Heart right ventricle (tissue), 16 donors: ENCODE measurements around the gene PLEKHA1. TPM values are rescaled to one million over a fixed set of nuclear protein-coding genes. Genes with fewer than 3 reads are reported as not detected.

ENCODE experiments used
- ATAC-seq, 8 donors: fragments of 200-7000 bp; cut with Tn5 transposase; one replicate each; pipeline ENCODE4 v1.9.1; 2020; ENCODE audit warnings: mild to moderate bottlenecking in 8 of 8, moderate library complexity in 8 of 8, moderate number of reproducible peaks in 1 of 8
- DNase-seq, 2 donors: peaks; one replicate each; pipeline ENCODE4 v3.0.0-alpha.2; 2020
- H3K27ac ChIP-seq, 10 donors: fragments of 200-600 bp; sonication (generic) in 2 of 10; one replicate each; pipeline versions ENCODE4 v1.5.0 to v1.8.0; 2020 to 2022; ENCODE audit warnings: mild to moderate bottlenecking in 3 of 10
- H3K27me3 ChIP-seq, 7 donors: fragments of 200-600 bp; one replicate each; pipeline ENCODE4 v1.8.0; 2021 to 2022; ENCODE audit warnings: mild to moderate bottlenecking in 2 of 7
- H3K36me3 ChIP-seq, 9 donors: fragments of 200-600 bp; sonication (generic) in 1 of 9; one replicate each; pipeline versions ENCODE4 v1.5.0 to v1.8.0; 2020 to 2022; ENCODE audit warnings: mild to moderate bottlenecking in 2 of 9
- H3K4me1 ChIP-seq, 9 donors: fragments of 200-600 bp; sonication (generic) in 1 of 9; one replicate each; pipeline versions ENCODE4 v1.5.0 to v1.8.0; 2020 to 2022; ENCODE audit warnings: mild to moderate bottlenecking in 4 of 9
- H3K4me3 ChIP-seq, 10 donors: fragments of 200-600 bp; sonication (generic) in 2 of 10; one replicate each; pipeline versions ENCODE4 v1.5.0 to v1.8.0; 2020 to 2022; ENCODE audit warnings: mild to moderate bottlenecking in 7 of 10, moderate library complexity in 2 of 10
- H3K9me3 ChIP-seq, 11 donors: fragments of 200-600 bp in 10 of 11; sonication (generic) in 2 of 11; one replicate each; pipeline versions ENCODE4 v1.5.0 to v1.8.0; 2013 to 2022; ENCODE audit warnings: mild to moderate bottlenecking in 2 of 11, control low read depth in 1 of 11, moderate library complexity in 1 of 11
- CTCF ChIP-seq, 9 donors: fragments of 200-600 bp; sonication (generic) in 2 of 9; IDR thresholded peaks; one replicate each; pipeline versions ENCODE4 v1.5.0 to v1.8.0; 2021 to 2022; ENCODE audit warnings: antibody characterized with exemption in 9 of 9, mild to moderate bottlenecking in 5 of 9, moderate library complexity in 1 of 9
- WGBS, 2 donors: extraction: QIAGEN DNeasy Blood & Tissue Kit; methylation state at CpG; one replicate each; pipeline ENCODE4 v1.1.7; 2013; ENCODE audit warnings: inconsistent platforms in 1 of 2; 5-methylcytosine and 5-hydroxymethylcytosine counted together
- intact Hi-C, 10 donors: fragments of 100-400 bp; cut with DNase I; formaldehyde crosslinking; loops; one replicate each; pipeline versions ENCODE4 v1.11.1 to v1.14.2; 2022
- polyA plus RNA-seq, 2 donors: library from polyadenylated mRNA; stranded (reverse); fragments of 200-250 nt; gene quantifications; one replicate each; pipeline ENCODE4 v1.2.3, GENCODE V29; 2013
- total RNA-seq, 10 donors: library from RNA; stranded (reverse); fragmentation: NEBNext Ultra II Directional in 3 of 10; extraction: Animal tissue kit (Norgen Biotek cat#: 25700) in 3 of 10; gene quantifications; one replicate each; pipeline versions ENCODE4 v1.2.1 to v1.2.4, GENCODE V29; 2021 to 2023
- donor health status: Arrhythmogenic right ventricular cardiomyopathy.
- donor health status: ischemic (EF 13 %, LVEDD 7.1; RV severe dilation, severe dysfunction).
- donor health status: healthy with polysubstance abuse.
- donor health status: DM: no; HTN: yes; CAD: no.
- donor health status: DM: no; HTN: no; CAD: no.
- donor health status: ischemic (EF 25% LVEDD 6.9; RV normal size, moderate dysfunction).
- donor health status: ischemic (EF 25% LVEDD 5.7; RV mildly dilated, moderate dysfunction).
- donor health status: healthy.
- donor health status: DM: yes; HTN: yes; CAD: no.
- donor health status: Ischemic cardiomyopathy.
- donor health status: ischemic (EF 35%, LVEDD 5.7; RV mildly dilated, moderate dysfunction).
- donor health status: nonischemic (EF 11% LVEDD 7.7; RV severe dilation, severe dysfunction).
- donor health status: DM: yes; HTN: yes; CAD: no.
- donor health status: PGD.
- donor health status: ischemic (EF 29% LVEDD 5.4; RV normal size, mild dysfunction).
- donor health status: nonischemic (EF 23%, LVEDD 6.1; RV moderate dilation, normal function).

PLEKHA1 gene
- total and polyA plus RNA-seq, 12 donors, result 16.7 to 72.9 (median 49.4) TPM

GRCh38 chr10:122454603-122455080 is 80.1 kb downstream of the PLEKHA1 start, which contains the start of gene ARMS2:
Gene ARMS2, plus strand, starts transcription at chr10:122454653. Its CDS starts 75 bp downstream, at chr10:122454728.
- WGBS, 2 donors, result 75 to 82% methylated on average over 7 of the region's 7 CpGs
- Histone ChIP-seq H3K27ac (no peak within 1 kb of the TSS), H3K4me1 (peaks cover 0 to 31% (median 12%) of the 10 kb centered on the region in 9 donors), H3K9me3 (no peaks in the 10 kb centered on the region), H3K36me3 (no peaks in the 10 kb centered on the region), H3K27me3 (peaks cover 0 to 40% (median 0%) of the 10 kb centered on the region in 7 donors), H3K4me3 (no peak within 1 kb of the TSS)
- no peak for TF ChIP-seq CTCF (IDR thresholded peaks at IDR 0.05)
- intact Hi-C loops, result no loop called here
- DNase-seq, result no peak
- ATAC-seq, result no peak

- 97 to 99% methylated on average over 11 of the region's 11 CpGs for WGBS, 2 donors
- no peaks in the 10 kb centered on the region for H3K9me3 ChIP-seq
- intact Hi-C loops, result no loop called here
- peaks cover 0 to 49% (median 0%) of the 10 kb centered on the region in 7 donors for H3K27me3 ChIP-seq
- TF ChIP-seq CTCF (IDR thresholded peaks at IDR 0.05), result no peak
- ATAC-seq (no peak), DNase-seq (no peak)
- H3K27ac ChIP-seq, result no peak overlapping the region
- peaks cover 0 to 30% (median 7%) of the 10 kb centered on the region in 9 donors for H3K4me1 ChIP-seq
- H3K4me3 ChIP-seq, result no peak overlapping the region
- no peaks in the 10 kb centered on the region for H3K36me3 ChIP-seq
These were observed 81.0 kb downstream of the PLEKHA1 start for GRCh38 chr10:122455376-122456079.

GRCh38 chr10:122457934-122458333 is 83.4 kb downstream of the PLEKHA1 start:
- Histone ChIP-seq H3K4me3 (no peak overlapping the region), H3K27ac (peak overlapping the region in 6 of 10 donors; percentile 30 to 88 (median 66)), H3K4me1 (peaks cover 3 to 31% (median 17%) of the 10 kb centered on the region in 9 donors), H3K9me3 (no peaks in the 10 kb centered on the region), H3K27me3 (peaks cover 0 to 67% (median 0%) of the 10 kb centered on the region in 7 donors), H3K36me3 (no peaks in the 10 kb centered on the region)
- TF ChIP-seq CTCF (IDR thresholded peaks at IDR 0.05), result no peak
- intact Hi-C loops, result no loop called here
- WGBS, 2 donors, result 58 to 77% methylated on average over 5 of the region's 5 CpGs
- DNase-seq (no peak), ATAC-seq (no peak)

- no peak overlapping the region for H3K4me3 ChIP-seq
- no peak for TF ChIP-seq CTCF (IDR thresholded peaks at IDR 0.05)
- no peak for DNase-seq
- no peaks in the 10 kb centered on the region for H3K36me3 ChIP-seq
- no peak for ATAC-seq
- peaks cover 8 to 38% (median 25%) of the 10 kb centered on the region in 9 donors for H3K4me1 ChIP-seq
- peaks cover 0 to 75% (median 0%) of the 10 kb centered on the region in 7 donors for H3K27me3 ChIP-seq
- intact Hi-C loops, result no loop called here
- H3K9me3 ChIP-seq, result no peaks in the 10 kb centered on the region
- H3K27ac ChIP-seq, result peak overlapping the region in 3 of 10 donors; percentile 30 to 88 (median 66)
- 88 to 90% methylated on average over 6 of the region's 6 CpGs for WGBS, 2 donors
These were observed 84.2 kb downstream of the PLEKHA1 start for GRCh38 chr10:122458693-122459092.
